GM23248 (cell line): Measurements from ENCODE around the gene DMBX1.

Experiments
- EZH2 ChIP-seq: fragments of 200-600 bp; sonication (generic); IDR thresholded peaks from 2 replicates; pipeline ENCODE4 v1.6.1; 2018; ENCODE audit warnings: antibody characterized with exemption, mild to moderate bottlenecking; ENCODE audit not compliant: insufficient read depth, poor library complexity, severe bottlenecking
- EZH2phosphoT487 ChIP-seq: fragments of 200-600 bp; sonication (generic); IDR thresholded peaks from 2 replicates; pipeline ENCODE4 v1.6.1; 2018; ENCODE audit warnings: antibody characterized with exemption, moderate library complexity, mild to moderate bottlenecking, low read depth; ENCODE audit not compliant: insufficient read depth

DNA sequence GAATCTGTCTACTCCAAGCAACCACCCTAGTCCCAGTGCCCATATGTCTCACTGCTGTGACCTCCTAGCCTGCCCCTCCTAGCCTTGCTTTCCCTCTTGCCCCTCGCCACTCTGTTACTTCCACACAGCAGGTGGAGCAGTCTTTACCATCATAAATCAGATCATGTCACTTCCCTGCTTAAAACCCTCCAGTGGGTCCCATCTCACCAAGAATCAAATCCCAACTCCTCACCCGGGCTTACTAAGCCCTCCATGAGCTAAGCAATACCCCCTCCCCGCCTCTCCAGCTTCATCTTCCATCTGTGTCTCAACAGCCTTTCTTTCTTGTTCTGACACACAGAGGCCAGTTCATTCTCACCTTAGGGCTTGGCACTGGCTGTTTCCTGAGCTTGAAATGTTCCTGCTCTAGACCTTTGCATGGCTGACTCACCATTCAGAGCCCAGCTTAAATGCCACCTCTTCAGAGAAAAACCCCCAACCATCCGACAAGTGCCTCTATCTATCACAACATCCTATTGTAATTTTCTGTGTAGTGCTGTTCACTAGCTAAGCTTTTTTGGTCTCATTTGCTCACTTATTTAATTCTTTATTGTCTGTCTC lies 39.5 kb downstream of the DMBX1 start:
- TF ChIP-seq EZH2phosphoT487, result no peak
- TF ChIP-seq EZH2, result no peak
